Vagina (tissue), 2 donors: ENCODE data around the gene LRRC8C. TPM values are rescaled to one million over a fixed set of nuclear protein-coding genes. Genes with fewer than 3 reads are reported as not detected.
"Not testable (repeated sequence)": the region's sequence is repeated elsewhere in the genome, so short reads cannot be mapped to it uniquely, and the experiment has no call there.

Experiments used
- DNase-seq, 2 donors: peaks; one replicate each; pipeline ENCODE4 v3.0.0-alpha.2; 2017; ENCODE audit errors: extremely low spot score in 2 of 2
- H3K27ac ChIP-seq: fragments of 200-600 bp; sonication (generic); one replicate; pipeline ENCODE4 v1.5.1; 2019
- H3K27me3 ChIP-seq: fragments of 200-600 bp; sonication (generic); one replicate; pipeline ENCODE4 v1.5.1; 2019
- H3K36me3 ChIP-seq, 2 donors: fragments of 200-600 bp; sonication (generic); one replicate each; pipeline ENCODE4 v1.5.1; 2017 to 2019
- H3K4me1 ChIP-seq: fragments of 200-600 bp; sonication (generic); one replicate; pipeline ENCODE4 v1.5.1; 2019
- H3K4me3 ChIP-seq, 2 donors: fragments of 200-600 bp; sonication (generic); 1 replicate in 1 of 2; 2 replicates in 1 of 2; pipeline ENCODE4 v1.5.1; 2016 to 2019
- H3K9me3 ChIP-seq: fragments of 200-600 bp; sonication (generic); one replicate; pipeline ENCODE4 v1.5.1; 2019
- POLR2A ChIP-seq, 2 donors: fragments of 450-650 bp; IDR thresholded peaks; one replicate each; pipeline ENCODE4 v1.6.1; 2017; ENCODE audit warnings: antibody characterized with exemption in 2 of 2, mild to moderate bottlenecking in 2 of 2, moderate library complexity in 2 of 2
- POLR2AphosphoS5 ChIP-seq, 2 donors: sonication (generic); formaldehyde crosslinking; IDR thresholded peaks; one replicate each; pipeline ENCODE4 v1.9.0; 2017; ENCODE audit warnings: antibody characterized with exemption in 2 of 2, mild to moderate bottlenecking in 2 of 2, low read depth in 1 of 2; ENCODE audit not compliant: insufficient read depth in 1 of 2
- intact Hi-C: fragments of 100-400 bp; cut with DNase I; formaldehyde crosslinking; loops from one replicate; pipeline ENCODE4 v1.15.1; 2023
- total RNA-seq: library from RNA; depleted of rRNA; stranded (reverse); fragments of >200 nt; gene quantifications from one replicate; pipeline ENCODE4 v1.2.3, GENCODE V29; 2016
- TF ChIP-seq, protein P1 (sequence below), 3 experiments: fragments of 450-650 bp in 2 of 3; fragments of 200-600 bp in 1 of 3; sonication (generic) in 1 of 3; IDR thresholded peaks; one replicate each; pipeline ENCODE4 v1.5.1; 2017 to 2019; ENCODE audit warnings: antibody characterized with exemption in 3 of 3, mild to moderate bottlenecking in 2 of 3, moderate library complexity in 2 of 3

The LRRC8C gene
- total RNA-seq, 1 donor from 2014 or later: 5.4 TPM

DNA sequence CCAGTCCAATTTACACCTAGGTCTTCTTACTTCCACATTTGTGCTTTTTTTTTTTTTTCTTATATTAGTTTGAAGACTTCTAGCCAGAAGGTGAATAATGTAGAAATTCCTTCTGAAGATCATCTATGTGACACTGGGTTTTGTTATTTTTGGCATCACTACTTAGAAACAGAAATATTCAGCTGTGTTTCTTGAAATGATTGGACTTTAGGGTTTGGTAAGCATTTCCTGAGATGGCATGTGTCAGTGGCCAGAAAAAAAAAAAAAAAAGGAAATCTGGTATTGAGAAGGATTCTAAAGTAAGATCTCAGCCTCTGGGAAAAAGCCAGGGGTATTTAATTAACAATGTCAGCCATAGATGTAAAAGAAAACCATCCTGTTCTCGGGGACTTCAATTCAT lies 43.4 kb upstream of the LRRC8C start:
- H3K27ac ChIP-seq: no peak overlapping the region
- no peaks in the 10 kb centered on the region for H3K27me3 ChIP-seq
- TF ChIP-seq POLR2A (IDR thresholded peaks at IDR 0.05) (no peak), POLR2AphosphoS5 (IDR thresholded peaks at IDR 0.05; ENCODE audit: insufficient read depth in 1 of 2, low read depth in 1 of 2) (no peak)
- TF ChIP-seq, protein P1, sequence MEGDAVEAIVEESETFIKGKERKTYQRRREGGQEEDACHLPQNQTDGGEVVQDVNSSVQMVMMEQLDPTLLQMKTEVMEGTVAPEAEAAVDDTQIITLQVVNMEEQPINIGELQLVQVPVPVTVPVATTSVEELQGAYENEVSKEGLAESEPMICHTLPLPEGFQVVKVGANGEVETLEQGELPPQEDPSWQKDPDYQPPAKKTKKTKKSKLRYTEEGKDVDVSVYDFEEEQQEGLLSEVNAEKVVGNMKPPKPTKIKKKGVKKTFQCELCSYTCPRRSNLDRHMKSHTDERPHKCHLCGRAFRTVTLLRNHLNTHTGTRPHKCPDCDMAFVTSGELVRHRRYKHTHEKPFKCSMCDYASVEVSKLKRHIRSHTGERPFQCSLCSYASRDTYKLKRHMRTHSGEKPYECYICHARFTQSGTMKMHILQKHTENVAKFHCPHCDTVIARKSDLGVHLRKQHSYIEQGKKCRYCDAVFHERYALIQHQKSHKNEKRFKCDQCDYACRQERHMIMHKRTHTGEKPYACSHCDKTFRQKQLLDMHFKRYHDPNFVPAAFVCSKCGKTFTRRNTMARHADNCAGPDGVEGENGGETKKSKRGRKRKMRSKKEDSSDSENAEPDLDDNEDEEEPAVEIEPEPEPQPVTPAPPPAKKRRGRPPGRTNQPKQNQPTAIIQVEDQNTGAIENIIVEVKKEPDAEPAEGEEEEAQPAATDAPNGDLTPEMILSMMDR (IDR thresholded peaks at IDR 0.05): no peak
- intact Hi-C loops: no loop called here
- no peaks in the 10 kb centered on the region for H3K4me1 ChIP-seq
- no peaks in the 10 kb centered on the region for H3K9me3 ChIP-seq
- DNase-seq: no peak
- no peak overlapping the region for H3K4me3 ChIP-seq
- no peaks in the 10 kb centered on the region for H3K36me3 ChIP-seq

DNA sequence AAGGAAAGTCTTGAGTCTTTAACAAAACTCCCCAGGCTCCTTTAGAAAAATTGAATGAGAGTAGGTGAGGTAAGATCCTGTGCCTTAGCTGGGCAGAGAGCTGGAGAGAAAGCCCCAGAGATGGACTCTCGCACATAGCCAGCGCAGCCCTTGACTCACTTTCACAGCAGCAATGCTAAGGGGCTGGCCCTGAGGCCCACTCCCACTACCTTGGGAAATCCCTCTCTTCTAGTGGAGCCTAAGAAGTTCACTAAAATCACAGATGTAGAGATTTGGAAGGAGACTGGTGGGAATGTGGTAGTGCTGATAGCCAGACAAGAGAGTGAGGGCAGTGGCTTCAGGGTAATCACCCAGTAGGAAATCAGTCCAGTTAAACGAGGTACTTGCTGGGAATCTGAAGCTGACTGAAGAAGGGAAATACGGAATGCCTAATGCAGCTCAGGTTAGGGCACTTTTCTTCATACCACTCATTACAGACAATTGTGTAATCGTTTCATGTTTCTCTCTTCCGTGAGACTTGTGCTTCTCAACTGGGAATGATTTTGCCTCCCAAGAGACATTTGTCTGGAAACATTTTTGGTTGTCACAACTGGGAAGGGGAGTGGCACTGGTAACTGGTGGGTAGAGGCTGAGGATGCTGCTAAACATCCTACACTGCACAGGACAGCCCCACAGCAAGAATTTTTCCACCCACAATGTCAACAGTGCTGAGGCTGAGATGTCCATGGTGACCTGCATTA lies 42.4 kb upstream of the LRRC8C start:
- Histone ChIP-seq H3K4me1 (no peaks in the 10 kb centered on the region), H3K27ac (no peak overlapping the region)
- intact Hi-C loops: no loop called here

DNA sequence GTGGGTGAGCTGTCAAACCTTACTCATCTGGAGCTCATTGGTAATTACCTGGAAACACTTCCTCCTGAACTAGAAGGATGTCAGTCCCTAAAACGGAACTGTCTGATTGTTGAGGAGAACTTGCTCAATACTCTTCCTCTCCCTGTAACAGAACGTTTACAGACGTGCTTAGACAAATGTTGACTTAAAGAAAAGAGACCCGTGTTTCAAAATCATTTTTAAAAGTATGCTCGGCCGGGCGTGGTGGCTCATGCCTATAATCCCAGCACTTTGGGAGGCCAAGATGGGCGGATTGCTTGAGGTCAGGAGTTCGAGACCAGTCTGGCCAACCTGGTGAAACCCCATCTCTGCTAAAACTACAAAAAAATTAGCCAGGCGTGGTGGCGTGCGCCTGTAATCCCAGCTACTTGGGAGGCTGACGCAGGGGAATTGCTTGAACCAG lies 40.0 kb upstream of the LRRC8C start:
- intact Hi-C loops, H3K36me3 ChIP-seq, H3K4me3 ChIP-seq, H3K27ac ChIP-seq, H3K9me3 ChIP-seq, H3K4me1 ChIP-seq, DNase-seq, H3K27me3 ChIP-seq: not testable (repeated sequence)

More for the DNA sequence above, 42.4 kb upstream of the LRRC8C start:
- TF ChIP-seq, protein P1 (IDR thresholded peaks at IDR 0.05): no peak
- no peak for TF ChIP-seq POLR2AphosphoS5 (IDR thresholded peaks at IDR 0.05; ENCODE audit: insufficient read depth in 1 of 2, low read depth in 1 of 2)
- TF ChIP-seq POLR2A (IDR thresholded peaks at IDR 0.05): no peak
- Histone ChIP-seq H3K9me3 (no peaks in the 10 kb centered on the region), H3K4me3 (no peak overlapping the region), H3K27me3 (no peaks in the 10 kb centered on the region), H3K36me3 (no peaks in the 10 kb centered on the region)
- DNase-seq: no peak

DNA sequence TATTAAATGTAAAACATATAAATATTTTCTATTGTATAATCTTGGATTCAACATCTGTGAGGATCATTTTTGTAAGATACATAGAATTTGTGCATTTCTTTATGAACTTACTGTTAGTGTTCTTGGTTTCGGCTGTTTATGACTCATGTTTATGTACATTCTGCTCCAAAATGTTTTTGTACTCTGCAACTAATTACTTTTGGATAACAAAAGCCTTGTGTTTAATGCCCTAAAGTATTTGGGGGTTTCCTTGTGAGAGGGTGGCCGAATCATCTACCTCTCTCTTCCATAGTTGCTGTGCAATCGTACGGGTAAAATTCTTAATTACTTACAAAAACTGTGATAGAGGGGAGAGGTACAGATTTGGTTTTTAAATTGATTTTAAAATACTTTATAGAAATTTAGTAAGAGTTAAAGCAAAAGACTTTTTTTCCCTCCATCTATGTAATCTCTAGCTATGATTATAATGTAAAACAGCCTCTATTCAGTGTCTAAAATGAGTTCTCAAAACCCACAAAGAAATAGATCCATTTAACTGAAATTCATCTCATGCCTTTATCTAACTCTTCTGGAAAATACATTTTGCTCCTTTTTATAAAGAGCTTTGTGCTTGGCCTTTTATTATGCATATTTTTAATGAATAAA lies 38.7 kb upstream of the LRRC8C start:
- no peaks in the 10 kb centered on the region for H3K9me3 ChIP-seq
- intact Hi-C loops: no loop called here
- H3K4me1 ChIP-seq: no peaks in the 10 kb centered on the region
- H3K4me3 ChIP-seq: no peak overlapping the region
- no peak overlapping the region for H3K27ac ChIP-seq
- DNase-seq: no peak
- no peak for TF ChIP-seq POLR2AphosphoS5 (IDR thresholded peaks at IDR 0.05; ENCODE audit: insufficient read depth in 1 of 2, low read depth in 1 of 2)
- TF ChIP-seq, protein P1 (IDR thresholded peaks at IDR 0.05): no peak
- TF ChIP-seq POLR2A (IDR thresholded peaks at IDR 0.05): no peak
- H3K36me3 ChIP-seq: no peaks in the 10 kb centered on the region
- H3K27me3 ChIP-seq: no peaks in the 10 kb centered on the region

DNA sequence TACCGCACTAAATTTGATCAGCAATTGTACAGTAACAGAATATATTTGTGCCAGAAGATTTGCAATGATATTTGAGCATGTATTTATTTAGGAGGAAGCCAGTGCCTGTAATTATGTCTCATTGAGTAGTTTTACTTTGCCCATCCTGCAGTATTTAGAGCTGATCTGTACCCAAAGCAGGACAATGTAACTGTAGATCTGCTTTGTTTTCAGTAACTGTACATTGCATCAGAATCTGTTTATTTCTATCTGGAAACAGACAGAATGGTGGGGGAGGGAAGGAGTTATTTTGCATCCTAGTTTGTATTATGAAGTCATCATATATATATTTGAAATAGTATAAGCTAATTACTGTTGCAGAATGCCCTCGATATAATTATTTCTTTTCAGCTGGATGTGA lies 36.2 kb upstream of the LRRC8C start:
- intact Hi-C loops: no loop called here
- no peaks in the 10 kb centered on the region for H3K27me3 ChIP-seq
- H3K4me3 ChIP-seq: no peak overlapping the region
- no peaks in the 10 kb centered on the region for H3K9me3 ChIP-seq
- DNase-seq: no peak
- TF ChIP-seq, protein P1 (IDR thresholded peaks at IDR 0.05): no peak
- TF ChIP-seq POLR2AphosphoS5 (IDR thresholded peaks at IDR 0.05; ENCODE audit: insufficient read depth in 1 of 2, low read depth in 1 of 2) (no peak), POLR2A (IDR thresholded peaks at IDR 0.05) (no peak)
- no peaks in the 10 kb centered on the region for H3K36me3 ChIP-seq
- H3K4me1 ChIP-seq: no peaks in the 10 kb centered on the region
- H3K27ac ChIP-seq: no peak overlapping the region
